ENCODE data around the gene IL12RB1. TPM values are rescaled to one million over a fixed set of nuclear protein-coding genes. Genes with fewer than 3 reads are reported as not detected.
A peak's percentile ranks its signal among the peaks of the same experiment; 100 is the strongest.

IL12RB1 gene
- total and polyA plus RNA-seq, 2 of the 13 experiments (the other 11 are each of a cell fraction or from before 2014, with no cell fraction given) = 0.03 to 0.04 TPM

DNA sequence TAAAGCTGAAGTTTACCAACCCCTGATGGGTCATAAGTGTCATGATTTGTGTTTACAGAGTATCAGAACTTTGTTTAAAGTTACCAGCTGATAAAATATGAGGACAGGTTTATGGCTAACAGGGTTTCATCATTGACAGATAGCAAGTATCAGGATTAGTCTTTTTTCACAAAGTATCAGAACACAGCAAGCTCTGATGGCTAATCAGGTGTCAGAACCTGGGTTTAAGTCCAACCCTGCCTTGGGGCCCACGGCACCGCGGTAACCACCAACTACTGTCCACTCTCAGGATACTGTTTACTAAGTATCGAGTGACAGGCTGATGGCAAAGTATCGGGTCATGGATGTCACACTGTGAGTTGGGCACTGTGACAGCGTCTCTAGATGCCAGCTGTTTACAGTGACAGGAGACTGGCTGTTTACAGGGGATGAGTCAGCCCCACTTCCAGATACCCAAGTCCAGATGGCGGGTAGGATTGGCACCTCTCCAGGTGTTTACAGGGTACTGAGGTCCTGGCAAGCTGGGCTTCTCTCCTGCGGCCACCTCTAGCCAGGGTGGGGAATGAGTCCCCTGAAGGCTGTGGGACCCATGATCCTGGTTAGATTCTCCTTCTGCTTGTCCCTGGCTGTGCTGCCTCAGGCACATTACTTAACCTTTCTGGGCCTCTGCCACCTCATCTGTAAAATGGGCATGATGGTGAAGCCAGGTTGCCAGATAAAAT, 57.0 kb downstream of the IL12RB1 start (continued):
- no peak for TF ChIP-seq GMEB2 (CRISPR knock-in tag; IDR thresholded peaks at IDR 0.05; ENCODE audit: low read depth)
- TF ChIP-seq, protein P1, sequence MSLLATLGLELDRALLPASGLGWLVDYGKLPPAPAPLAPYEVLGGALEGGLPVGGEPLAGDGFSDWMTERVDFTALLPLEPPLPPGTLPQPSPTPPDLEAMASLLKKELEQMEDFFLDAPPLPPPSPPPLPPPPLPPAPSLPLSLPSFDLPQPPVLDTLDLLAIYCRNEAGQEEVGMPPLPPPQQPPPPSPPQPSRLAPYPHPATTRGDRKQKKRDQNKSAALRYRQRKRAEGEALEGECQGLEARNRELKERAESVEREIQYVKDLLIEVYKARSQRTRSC (CRISPR knock-in tag; IDR thresholded peaks at IDR 0.05; ENCODE audit: low read depth) = no peak
- no peak for TF ChIP-seq ZNF275 (CRISPR knock-in tag; IDR thresholded peaks at IDR 0.05; ENCODE audit: borderline replicate concordance)
- no peak for TF ChIP-seq ZNF589 (CRISPR knock-in tag; conservative IDR thresholded peaks at IDR 0.05)
- TF ChIP-seq TBX2 (CRISPR knock-in tag; IDR thresholded peaks at IDR 0.05; ENCODE audit: borderline replicate concordance) = peak; percentile 93
- no peak for TF ChIP-seq FOXC1 (CRISPR knock-in tag; IDR thresholded peaks at IDR 0.05; ENCODE audit: borderline replicate concordance)
- TF ChIP-seq, protein P2, sequence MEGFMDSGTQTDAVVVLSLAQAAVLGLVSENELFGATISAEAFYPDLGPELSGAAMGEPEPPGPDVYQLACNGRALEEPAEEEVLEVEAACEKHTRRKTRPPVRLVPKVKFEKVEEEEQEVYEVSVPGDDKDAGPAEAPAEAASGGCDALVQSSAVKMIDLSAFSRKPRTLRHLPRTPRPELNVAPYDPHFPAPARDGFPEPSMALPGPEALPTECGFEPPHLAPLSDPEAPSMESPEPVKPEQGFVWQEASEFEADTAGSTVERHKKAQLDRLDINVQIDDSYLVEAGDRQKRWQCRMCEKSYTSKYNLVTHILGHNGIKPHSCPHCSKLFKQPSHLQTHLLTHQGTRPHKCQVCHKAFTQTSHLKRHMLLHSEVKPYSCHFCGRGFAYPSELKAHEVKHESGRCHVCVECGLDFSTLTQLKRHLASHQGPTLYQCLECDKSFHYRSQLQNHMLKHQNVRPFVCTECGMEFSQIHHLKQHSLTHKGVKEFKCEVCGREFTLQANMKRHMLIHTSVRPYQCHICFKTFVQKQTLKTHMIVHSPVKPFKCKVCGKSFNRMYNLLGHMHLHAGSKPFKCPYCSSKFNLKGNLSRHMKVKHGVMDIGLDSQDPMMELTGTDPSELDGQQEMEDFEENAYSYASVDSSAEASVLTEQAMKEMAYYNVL (CRISPR knock-in tag; IDR thresholded peaks at IDR 0.05; ENCODE audit: borderline replicate concordance) = no peak
- no peak for TF ChIP-seq ZNF598 (CRISPR knock-in tag; IDR thresholded peaks at IDR 0.05; ENCODE audit: borderline replicate concordance)
- no peak for TF ChIP-seq ZMAT5 (CRISPR knock-in tag; IDR thresholded peaks at IDR 0.05; ENCODE audit: borderline replicate concordance, low read depth)
- no peak for TF ChIP-seq KLF6 (CRISPR knock-in tag; IDR thresholded peaks at IDR 0.05)
- no peak for TF ChIP-seq ZNF605 (CRISPR knock-in tag; IDR thresholded peaks at IDR 0.05)
- no peak for TF ChIP-seq IRX3 (CRISPR knock-in tag; IDR thresholded peaks at IDR 0.05; ENCODE audit: borderline replicate concordance, low read depth)
- no peak for TF ChIP-seq HOXA7 (CRISPR knock-in tag; IDR thresholded peaks at IDR 0.05)
- TF ChIP-seq TMF1 (CRISPR knock-in tag; IDR thresholded peaks at IDR 0.05; ENCODE audit: low read depth) = no peak
- no peak for TF ChIP-seq ZNF143 (CRISPR knock-in tag; IDR thresholded peaks at IDR 0.05)
- no peak for TF ChIP-seq RAD21 (CRISPR knock-in tag; IDR thresholded peaks at IDR 0.05)
- no peak for TF ChIP-seq ZNF839 (CRISPR knock-in tag; IDR thresholded peaks at IDR 0.05; ENCODE audit: borderline replicate concordance)
- TF ChIP-seq ZNF672 (CRISPR knock-in tag; IDR thresholded peaks at IDR 0.05) = no peak
- TF ChIP-seq SAP130 (CRISPR knock-in tag; IDR thresholded peaks at IDR 0.05; ENCODE audit: low read depth) = peak; percentile 57; the same call in 1 of the 2 replicates
- no peak for TF ChIP-seq HOXD1 (CRISPR knock-in tag; IDR thresholded peaks at IDR 0.05)
- TF ChIP-seq HNRNPL (IDR thresholded peaks at IDR 0.05; ENCODE audit: low read depth, low read length) = no peak
- TF ChIP-seq THAP8 (CRISPR knock-in tag; IDR thresholded peaks at IDR 0.05; ENCODE audit: borderline replicate concordance) = no peak
- TF ChIP-seq HMG20A (CRISPR knock-in tag; IDR thresholded peaks at IDR 0.05; ENCODE audit: borderline replicate concordance) = peak; percentile 43; the same call in 1 of the 2 replicates
- no peak for TF ChIP-seq ZSCAN29 (CRISPR knock-in tag; conservative IDR thresholded peaks at IDR 0.05)
